Epithelial cell of esophagus (primary cell): ENCODE measurements around the gene C5orf15.

Source experiments
- DNase-seq: peaks from one replicate; pipeline ENCODE4 v3.0.0; 2010; ENCODE audit warnings: low read depth
- H3K4me3 ChIP-seq: 2 replicates; pipeline ENCODE4 v1.5.1; 2011; ENCODE audit warnings: mild to moderate bottlenecking, low read length, control low read depth
- CTCF ChIP-seq: IDR thresholded peaks from 2 replicates; pipeline ENCODE4 v1.5.1; 2011; ENCODE audit warnings: low read depth, mild to moderate bottlenecking, low read length, control low read depth, inconsistent platforms; ENCODE audit not compliant: insufficient read depth; ENCODE audit errors: missing control alignments

The C5orf15 gene

GRCh38 chr5:133906303-133906702 is 62.1 kb downstream of the C5orf15 start:
- no peak for TF ChIP-seq CTCF

More at GRCh38 chr5:133906303-133906702, 62.1 kb downstream of the C5orf15 start:
- no peak overlapping the region for H3K4me3 ChIP-seq
- DNase-seq, result no peak
